HepG2 (cell line): ENCODE data around the gene MYO18A. TPM values are rescaled to one million over a fixed set of nuclear protein-coding genes. Genes with fewer than 3 reads are reported as not detected.

Experiments
- AHDC1 ChIP-seq: sonication (generic); formaldehyde crosslinking; IDR thresholded peaks from 2 replicates; pipeline ENCODE4 v1.5.1; 2020; ENCODE audit warnings: mild to moderate bottlenecking, missing genetic modification reagents, borderline replicate concordance
- AKAP8 ChIP-seq: sonication (generic); formaldehyde crosslinking; IDR thresholded peaks from 2 replicates; pipeline ENCODE4 v1.5.1; 2020; ENCODE audit warnings: mild to moderate bottlenecking, missing genetic modification reagents
- ATF7-NPFF ChIP-seq: sonication (generic); formaldehyde crosslinking; IDR thresholded peaks from 2 replicates; pipeline ENCODE4 v1.8.1; 2023; ENCODE audit warnings: mild to moderate bottlenecking, low read depth, missing genetic modification reagents, moderate library complexity
- CBX1 ChIP-seq: IDR thresholded peaks from one replicate; pipeline ENCODE4 v1.6.1; 2016; ENCODE audit warnings: antibody characterized with exemption, low read depth
- KAT2B ChIP-seq: fragments of 150-350 bp; IDR thresholded peaks from 2 replicates; pipeline ENCODE4 v1.6.1; 2014; ENCODE audit warnings: low read depth, low read length, borderline replicate concordance
- MATR3 ChIP-seq: sonication (generic); formaldehyde crosslinking; IDR thresholded peaks from 2 replicates; pipeline ENCODE4 v1.4.0; 2020; ENCODE audit warnings: missing genetic modification reagents
- PAXIP1 ChIP-seq: sonication (generic); formaldehyde crosslinking; conservative IDR thresholded peaks from 2 replicates; pipeline ENCODE4 v1.4.0; 2020; ENCODE audit warnings: mild to moderate bottlenecking, missing genetic modification reagents, moderate library complexity
- POLR2AphosphoS2 ChIP-seq: IDR thresholded peaks from 2 replicates; pipeline ENCODE4 v1.6.1; 2011; ENCODE audit warnings: low read depth, low read length, improper control_type of control experiment
- SMAD1 ChIP-seq: sonication (generic); formaldehyde crosslinking; IDR thresholded peaks from 2 replicates; pipeline ENCODE4 v1.4.0; 2020; ENCODE audit warnings: missing genetic modification reagents, low read depth, mild to moderate bottlenecking, borderline replicate concordance
- TCF12 ChIP-seq, 2 experiments: fragments of 450-650 bp in 1 of 2; sonication (generic) in 1 of 2; formaldehyde crosslinking in 1 of 2; IDR thresholded peaks; 2 replicates each; pipeline versions ENCODE4 v1.6.1 to v1.8.0; 2017 to 2022; ENCODE audit warnings: antibody characterized with exemption in 1 of 2, mild to moderate bottlenecking in 1 of 2, missing genetic modification reagents in 1 of 2, moderate library complexity in 1 of 2
- TEF ChIP-seq: sonication (generic); formaldehyde crosslinking; IDR thresholded peaks from 2 replicates; pipeline ENCODE4 v1.5.0; 2020; ENCODE audit warnings: missing genetic modification reagents
- TOE1 ChIP-seq: sonication (generic); formaldehyde crosslinking; IDR thresholded peaks from 2 replicates; pipeline ENCODE4 v1.4.0; 2020; ENCODE audit warnings: mild to moderate bottlenecking, missing genetic modification reagents
- UBTF ChIP-seq: sonication (generic); formaldehyde crosslinking; IDR thresholded peaks from 2 replicates; pipeline ENCODE4 v1.4.0; 2020; ENCODE audit warnings: mild to moderate bottlenecking, missing genetic modification reagents
- ZNF33A ChIP-seq: sonication (generic); formaldehyde crosslinking; IDR thresholded peaks from 2 replicates; pipeline ENCODE4 v1.5.1; 2020; ENCODE audit warnings: missing genetic modification reagents, mild to moderate bottlenecking, moderate library complexity, borderline replicate concordance
- ZNF678 ChIP-seq: sonication (generic); formaldehyde crosslinking; IDR thresholded peaks from 2 replicates; pipeline ENCODE4 v1.4.0; 2020; ENCODE audit warnings: mild to moderate bottlenecking, missing genetic modification reagents
- ZSCAN22 ChIP-seq: sonication (generic); formaldehyde crosslinking; IDR thresholded peaks from 2 replicates; pipeline ENCODE4 v1.4.0; 2020; ENCODE audit warnings: mild to moderate bottlenecking, missing genetic modification reagents
- polyA plus RNA-seq, 8 experiments: library from polyadenylated mRNA; depleted of rRNA in 3 of 8; stranded (reverse) in 7 of 8; unstranded in 1 of 8; fragments of >200 nt; fragmentation: Illumina TruSeq in 4 of 8; extraction: Trizol in 4 of 8; gene quantifications; 2 replicates each; pipeline versions ENCODE4 v1.2.1 to v1.2.3, GENCODE V29; 2011 to 2016; ENCODE audit warnings: low read depth in 4 of 8, missing spikeins in 1 of 8, mixed read lengths in 1 of 8; ENCODE audit not compliant: insufficient read depth in 1 of 8
- total RNA-seq, 5 experiments: library from RNA; depleted of rRNA; stranded (reverse); fragments of >200 nt; fragmentation: Illumina TruSeq; extraction: Trizol; gene quantifications; 2 replicates each; pipeline ENCODE4 v1.2.3, GENCODE V29; 2016; ENCODE audit warnings: low read depth in 1 of 5

Gene MYO18A
- total and polyA plus RNA-seq, 2 of the 13 experiments (the other 11 are each of a cell fraction or from before 2014, with no cell fraction given) = 16.8 to 24.8 TPM

- TF ChIP-seq ZSCAN22 (CRISPR knock-in tag) = no peak
- TF ChIP-seq UBTF (CRISPR knock-in tag) = no peak
- no peak for TF ChIP-seq TEF
- no peak for TF ChIP-seq ATF7-NPFF (CRISPR knock-in tag)
- TF ChIP-seq TOE1 = no peak
- no peak for TF ChIP-seq ZNF678 (CRISPR knock-in tag)
- no peak for TF ChIP-seq MATR3 (CRISPR knock-in tag)
- no peak for TF ChIP-seq POLR2AphosphoS2
- no peak for TF ChIP-seq PAXIP1
- TF ChIP-seq CBX1 = no peak
- no peak for TF ChIP-seq TCF12 (IDR thresholded peaks at IDR 0.05)
- no peak for TF ChIP-seq TCF12 (CRISPR knock-in tag; IDR thresholded peaks at IDR 0.05)
- TF ChIP-seq AKAP8 (CRISPR knock-in tag) = no peak
- TF ChIP-seq ZNF33A (CRISPR knock-in tag) = no peak
- no peak for TF ChIP-seq AHDC1 (CRISPR knock-in tag)
- TF ChIP-seq KAT2B = no peak
- no peak for TF ChIP-seq SMAD1
These were observed 39.3 kb upstream of the MYO18A start (continued) for GRCh38 chr17:29219378-29220047.
